Sigmoid colon (tissue), 4 donors: Measurements from ENCODE around the gene CARD18.

ENCODE experiments used
- EP300 ChIP-seq, 4 donors: sonication (generic); formaldehyde crosslinking; IDR thresholded peaks; one replicate each; pipeline ENCODE4 v1.6.1; 2017; ENCODE audit warnings: antibody characterized with exemption in 4 of 4
- TF ChIP-seq, protein P1 (sequence below), 4 experiments: fragments of 450-650 bp in 3 of 4; fragments of 200-600 bp in 1 of 4; IDR thresholded peaks; one replicate each; pipeline ENCODE4 v1.5.1; 2016 to 2019; ENCODE audit warnings: antibody characterized with exemption in 4 of 4, mild to moderate bottlenecking in 3 of 4, moderate library complexity in 2 of 4

DNA sequence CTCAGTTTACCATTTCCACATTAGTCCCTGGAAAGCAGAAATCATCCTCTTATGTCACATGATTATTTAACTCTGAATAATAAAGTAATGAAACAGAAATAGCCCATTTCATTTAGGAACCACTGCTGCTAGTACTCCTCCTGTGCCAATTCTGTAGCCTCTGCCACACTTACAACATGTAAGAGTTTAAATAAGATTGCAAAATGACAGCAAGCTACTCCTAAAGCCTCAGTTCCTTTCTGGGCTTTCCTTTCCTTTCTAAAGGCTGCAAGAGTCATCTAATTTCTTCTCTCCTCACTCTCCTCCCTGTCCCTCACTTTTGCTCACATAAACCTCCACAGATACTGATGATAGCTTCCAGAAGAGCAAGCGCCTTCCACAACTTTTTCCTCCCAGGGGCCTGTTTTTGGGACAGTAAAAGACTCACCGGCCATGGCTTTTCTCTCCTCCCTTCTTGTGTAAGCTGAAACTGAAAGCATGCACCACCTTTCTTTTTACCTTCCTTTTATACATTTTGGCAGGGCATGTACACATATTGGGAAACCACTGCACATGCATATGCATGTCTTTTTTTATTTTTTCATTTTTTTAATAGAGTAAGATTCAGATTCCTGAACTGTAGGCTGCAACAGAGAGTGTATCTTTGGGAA lies 38.5 kb downstream of the CARD18 start:
- no peak for TF ChIP-seq EP300 (IDR thresholded peaks at IDR 0.05)
- TF ChIP-seq, protein P1, sequence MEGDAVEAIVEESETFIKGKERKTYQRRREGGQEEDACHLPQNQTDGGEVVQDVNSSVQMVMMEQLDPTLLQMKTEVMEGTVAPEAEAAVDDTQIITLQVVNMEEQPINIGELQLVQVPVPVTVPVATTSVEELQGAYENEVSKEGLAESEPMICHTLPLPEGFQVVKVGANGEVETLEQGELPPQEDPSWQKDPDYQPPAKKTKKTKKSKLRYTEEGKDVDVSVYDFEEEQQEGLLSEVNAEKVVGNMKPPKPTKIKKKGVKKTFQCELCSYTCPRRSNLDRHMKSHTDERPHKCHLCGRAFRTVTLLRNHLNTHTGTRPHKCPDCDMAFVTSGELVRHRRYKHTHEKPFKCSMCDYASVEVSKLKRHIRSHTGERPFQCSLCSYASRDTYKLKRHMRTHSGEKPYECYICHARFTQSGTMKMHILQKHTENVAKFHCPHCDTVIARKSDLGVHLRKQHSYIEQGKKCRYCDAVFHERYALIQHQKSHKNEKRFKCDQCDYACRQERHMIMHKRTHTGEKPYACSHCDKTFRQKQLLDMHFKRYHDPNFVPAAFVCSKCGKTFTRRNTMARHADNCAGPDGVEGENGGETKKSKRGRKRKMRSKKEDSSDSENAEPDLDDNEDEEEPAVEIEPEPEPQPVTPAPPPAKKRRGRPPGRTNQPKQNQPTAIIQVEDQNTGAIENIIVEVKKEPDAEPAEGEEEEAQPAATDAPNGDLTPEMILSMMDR (IDR thresholded peaks at IDR 0.05) = no peak
